GM10266 (cell line): ENCODE data around the gene DRC3.
"Not testable (repeated sequence)": the region's sequence is repeated elsewhere in the genome, so short reads cannot be mapped to it uniquely, and the experiment has no call there.

Source experiments
- DNase-seq: peaks from one replicate; pipeline ENCODE4 v3.0.0; 2012; ENCODE audit errors: extremely low spot score
- TF ChIP-seq, protein P1 (sequence below): IDR thresholded peaks from 2 replicates; pipeline ENCODE4 v1.5.1; 2012; ENCODE audit warnings: mild to moderate bottlenecking, low read depth; ENCODE audit not compliant: control insufficient read depth, insufficient read depth; ENCODE audit errors: missing control alignments

The DRC3 gene

DNA sequence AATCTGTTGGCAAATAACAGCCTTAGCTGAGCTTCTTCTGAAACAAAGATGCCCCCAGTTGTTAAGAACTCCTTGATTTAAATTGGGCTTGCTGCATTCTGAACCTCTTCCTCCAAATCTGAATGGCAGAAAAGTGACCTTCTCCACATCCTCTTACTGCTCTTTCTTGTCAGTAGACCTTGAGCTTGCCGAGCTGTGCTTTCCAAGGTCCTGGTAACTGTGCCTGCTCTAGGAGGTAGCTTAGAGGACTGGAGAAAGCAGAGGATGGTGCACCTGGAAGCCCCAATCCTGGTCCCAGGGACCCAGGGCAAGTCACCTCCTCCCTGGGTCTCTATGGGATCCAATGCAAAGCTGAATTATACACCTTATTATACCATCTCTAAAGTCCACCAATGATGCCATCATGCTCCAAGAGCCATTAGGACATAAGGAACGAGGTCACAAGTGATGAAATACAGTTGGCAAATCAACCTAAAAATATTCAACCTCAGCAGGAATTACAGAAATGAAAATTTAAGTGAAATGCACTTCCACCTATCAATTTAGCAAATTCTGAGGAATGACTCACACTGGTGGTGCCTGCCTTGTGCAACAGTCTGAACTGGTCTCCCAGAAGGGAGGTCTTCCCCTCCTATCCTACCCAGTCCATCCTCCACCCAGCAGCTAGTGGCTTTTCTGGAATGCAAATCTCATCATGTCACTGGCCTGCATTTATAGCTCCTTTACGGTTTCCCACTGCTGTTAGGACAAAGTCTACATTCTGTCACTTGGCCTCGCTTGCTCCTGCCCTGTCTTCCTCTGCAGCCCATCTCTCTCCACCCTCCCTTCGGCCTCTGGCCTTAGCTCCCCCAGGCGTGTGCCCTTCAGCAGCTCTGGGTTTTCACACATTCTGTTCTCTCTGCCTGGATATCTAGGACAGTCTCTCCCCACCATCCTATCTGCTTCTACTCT, 37.1 kb upstream of the DRC3 start:
- TF ChIP-seq, protein P1, sequence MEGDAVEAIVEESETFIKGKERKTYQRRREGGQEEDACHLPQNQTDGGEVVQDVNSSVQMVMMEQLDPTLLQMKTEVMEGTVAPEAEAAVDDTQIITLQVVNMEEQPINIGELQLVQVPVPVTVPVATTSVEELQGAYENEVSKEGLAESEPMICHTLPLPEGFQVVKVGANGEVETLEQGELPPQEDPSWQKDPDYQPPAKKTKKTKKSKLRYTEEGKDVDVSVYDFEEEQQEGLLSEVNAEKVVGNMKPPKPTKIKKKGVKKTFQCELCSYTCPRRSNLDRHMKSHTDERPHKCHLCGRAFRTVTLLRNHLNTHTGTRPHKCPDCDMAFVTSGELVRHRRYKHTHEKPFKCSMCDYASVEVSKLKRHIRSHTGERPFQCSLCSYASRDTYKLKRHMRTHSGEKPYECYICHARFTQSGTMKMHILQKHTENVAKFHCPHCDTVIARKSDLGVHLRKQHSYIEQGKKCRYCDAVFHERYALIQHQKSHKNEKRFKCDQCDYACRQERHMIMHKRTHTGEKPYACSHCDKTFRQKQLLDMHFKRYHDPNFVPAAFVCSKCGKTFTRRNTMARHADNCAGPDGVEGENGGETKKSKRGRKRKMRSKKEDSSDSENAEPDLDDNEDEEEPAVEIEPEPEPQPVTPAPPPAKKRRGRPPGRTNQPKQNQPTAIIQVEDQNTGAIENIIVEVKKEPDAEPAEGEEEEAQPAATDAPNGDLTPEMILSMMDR, result no peak
- DNase-seq, result no peak

DNA sequence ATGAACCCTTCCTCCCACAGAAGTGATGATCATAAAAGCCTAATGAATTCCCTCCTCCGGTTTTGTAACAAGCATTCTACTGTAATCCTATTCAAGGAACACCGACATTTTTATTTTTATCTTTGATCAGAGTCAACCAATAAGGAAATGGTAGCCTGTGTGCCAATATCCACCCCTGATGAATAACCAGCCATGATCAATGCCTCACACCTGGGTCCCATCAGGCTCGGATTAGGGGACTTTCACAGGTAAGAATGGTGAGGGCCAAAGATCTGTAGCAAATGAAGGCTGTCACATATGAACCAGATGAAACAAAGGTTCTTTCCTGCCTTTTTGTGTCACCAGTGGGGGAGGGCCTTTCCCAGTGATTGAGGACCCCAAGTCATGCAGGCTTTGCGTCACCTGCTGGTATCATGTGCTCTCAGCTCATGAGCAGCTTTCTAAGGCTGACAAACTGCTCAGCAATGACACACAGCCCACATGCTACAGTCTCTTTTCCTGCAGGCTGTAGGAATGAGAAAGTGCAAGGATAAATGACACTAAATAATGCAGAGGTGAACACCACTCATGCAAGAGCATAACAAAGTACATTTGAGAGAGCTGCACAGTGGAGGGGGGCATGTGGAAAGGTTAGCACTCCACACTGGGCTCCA, 35.3 kb upstream of the DRC3 start:
- DNase-seq, result no peak
- TF ChIP-seq, protein P1, result no peak

DNA sequence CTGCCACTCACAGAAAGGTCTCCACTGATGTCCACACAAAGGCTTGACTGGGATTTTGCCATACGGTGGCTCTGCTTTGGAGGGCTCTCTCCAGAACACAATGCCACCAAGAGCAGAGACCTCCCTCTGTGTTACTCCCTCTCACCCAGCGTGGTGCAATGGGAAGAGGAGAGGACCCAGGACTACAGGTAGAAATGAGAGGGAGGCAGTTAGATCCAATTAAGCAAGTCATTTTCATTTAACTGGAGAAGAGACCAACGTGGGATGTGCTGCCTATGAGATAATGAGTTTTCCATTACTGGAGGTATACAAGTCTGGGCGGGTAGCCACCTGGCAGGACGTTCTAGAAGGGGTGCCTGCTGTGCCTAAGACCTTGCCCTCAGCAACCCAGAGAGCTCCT, 34.7 kb upstream of the DRC3 start:
- TF ChIP-seq, protein P1, result no peak
- no peak for DNase-seq

DNA sequence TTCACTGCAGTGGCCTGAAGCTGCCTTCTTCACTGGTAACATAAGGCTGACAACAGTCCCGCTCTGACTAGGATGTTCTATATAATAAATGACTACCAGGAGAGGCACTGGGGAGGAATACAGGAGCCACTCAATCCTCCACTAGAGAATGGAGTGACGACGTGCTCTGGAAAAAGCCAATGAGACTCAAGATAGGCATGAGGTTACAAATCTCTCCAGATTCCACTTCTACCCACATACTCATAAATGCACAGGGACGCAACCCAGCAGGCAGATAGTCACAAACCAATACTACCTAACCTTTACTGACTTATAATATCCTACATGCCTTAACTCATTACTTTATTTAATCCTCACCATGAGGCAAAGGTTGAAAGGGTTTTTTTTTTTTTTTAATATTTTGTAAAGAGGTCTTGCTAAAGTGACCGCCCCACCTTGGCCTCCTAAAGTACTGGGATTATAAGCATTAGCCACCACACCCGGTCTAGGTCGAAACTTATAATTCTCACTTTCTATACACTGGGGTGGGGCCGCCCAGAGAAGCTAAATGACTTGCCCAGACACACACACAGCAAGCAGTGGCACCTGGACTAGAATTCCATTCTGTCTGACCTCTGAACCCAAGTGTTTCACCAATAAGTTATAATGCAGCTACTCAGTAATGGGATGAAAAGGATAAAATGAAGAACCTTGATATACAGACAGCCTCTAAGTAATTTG, 34.1 kb upstream of the DRC3 start:
- TF ChIP-seq, protein P1, result no peak
- DNase-seq, result no peak

DNA sequence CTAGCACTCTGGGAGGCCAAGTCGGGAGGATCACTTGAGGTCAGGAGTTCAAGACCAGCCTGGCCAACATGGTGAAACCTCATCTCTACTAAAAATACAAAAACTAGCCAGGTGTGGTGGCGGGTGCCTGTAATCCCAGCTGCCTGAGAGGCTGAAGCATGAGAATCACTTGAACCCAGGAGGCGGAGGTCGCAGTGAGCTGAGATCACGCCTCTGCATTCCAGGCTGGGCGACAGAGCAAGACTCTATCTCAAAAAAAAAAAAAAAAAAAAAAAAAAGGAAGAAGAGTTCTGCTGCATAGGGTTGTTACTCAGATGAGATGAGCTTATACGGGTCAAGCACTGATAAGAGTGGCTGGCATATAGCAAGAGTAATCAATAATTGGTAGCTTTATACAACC, 32.7 kb upstream of the DRC3 start:
- DNase-seq, result not testable (repeated sequence)

DNA sequence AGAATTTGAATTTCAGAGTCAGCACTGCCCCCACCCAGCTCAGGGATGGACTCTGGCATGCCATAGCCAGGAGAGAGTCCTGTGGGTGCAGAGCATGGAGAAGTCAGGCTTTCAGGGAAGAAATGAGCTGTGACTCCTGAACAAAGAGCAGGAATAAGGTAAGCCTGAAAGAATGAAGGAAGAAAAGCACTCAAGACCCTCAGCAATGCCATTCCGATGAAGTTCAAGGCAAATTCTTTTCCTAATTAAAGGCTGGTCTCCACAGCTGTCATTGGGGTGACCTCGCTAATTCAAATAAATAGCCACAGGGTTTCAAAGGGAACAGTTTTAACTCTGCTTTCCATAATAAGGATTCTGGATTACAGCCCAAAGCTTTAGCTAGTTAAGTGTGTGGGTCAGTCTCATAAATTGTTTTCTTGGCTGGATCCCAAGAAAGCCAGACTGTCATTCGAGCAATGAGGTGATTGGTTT, 32.2 kb upstream of the DRC3 start:
- DNase-seq, result no peak

DNA sequence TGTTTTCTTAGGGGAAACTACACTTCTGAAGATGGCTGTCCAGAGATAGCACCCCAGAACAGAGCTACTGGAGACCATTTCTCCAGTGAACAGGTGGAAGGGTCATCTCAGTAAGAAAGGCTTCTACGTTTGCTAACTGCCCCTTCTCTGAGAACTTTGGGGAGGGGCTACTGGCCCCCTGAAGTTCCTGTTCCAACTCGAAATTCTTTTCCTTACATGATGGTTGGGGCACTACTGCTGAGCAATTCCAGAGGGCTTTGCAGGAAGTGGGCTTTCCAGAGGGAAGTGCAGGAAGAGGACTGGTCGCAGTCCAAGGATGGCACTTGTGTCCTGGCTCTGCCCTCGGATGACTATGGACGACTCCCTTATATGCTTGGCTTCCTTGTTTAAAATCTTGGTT, 31.6 kb upstream of the DRC3 start:
- DNase-seq, result no peak
- TF ChIP-seq, protein P1, result no peak

More for the DNA sequence above, 32.2 kb upstream of the DRC3 start:
- TF ChIP-seq, protein P1, result no peak
